ENCODE results near the gene LINGO1. TPM values are rescaled to one million over a fixed set of nuclear protein-coding genes. Genes with fewer than 3 reads are reported as not detected.

Gene LINGO1
- polyA plus RNA-seq, 1 of the 3 experiments (the other 2 are of a cell fraction): 0.56 TPM

DNA sequence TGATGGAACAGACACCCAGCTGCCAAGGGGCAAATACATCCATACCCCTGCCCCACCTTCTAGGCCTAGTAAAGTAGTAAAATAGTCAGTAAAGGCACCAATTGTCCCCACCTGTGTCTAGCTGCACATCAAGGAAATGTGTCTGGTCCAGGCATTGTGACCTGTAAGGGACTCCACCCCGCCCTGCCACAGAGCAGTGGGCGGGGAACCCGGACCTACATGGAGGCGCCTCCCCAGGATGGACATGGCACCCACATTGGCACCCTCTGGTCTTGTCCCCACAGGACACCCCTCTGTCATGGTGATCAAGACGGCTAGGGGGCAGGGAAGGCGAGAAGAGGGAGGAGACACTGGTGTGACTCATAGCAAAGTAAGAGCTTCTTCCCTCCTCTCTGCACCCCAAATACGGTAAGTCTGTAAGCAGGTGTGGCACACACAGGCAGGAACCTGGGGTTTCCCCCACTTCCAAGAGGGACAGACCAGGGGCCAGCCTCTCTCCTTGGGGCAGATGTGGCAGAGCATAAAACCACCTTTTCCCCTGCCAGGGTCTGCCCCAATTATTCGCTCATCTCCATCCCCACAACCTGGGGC lies 13.5 kb upstream of the LINGO1 start:
- no peak overlapping the region for H3K9ac ChIP-seq
- no peaks in the 10 kb centered on the region for H3F3A ChIP-seq (replicated peaks; ENCODE audit: insufficient read depth)
- H3K4me1 ChIP-seq (ENCODE audit: control insufficient read depth in 1 of 2, insufficient read depth in 2 of 2, low read depth in 1 of 2, low read length in 1 of 2): peaks cover 0 to 31% of the 10 kb centered on the region in 2 experiments; a peak in 1 of 4 replicates
- H3K4me2 ChIP-seq: no peak overlapping the region
- DNase-seq: no peak
- H3K9me3 ChIP-seq: no peaks in the 10 kb centered on the region
- CTCF ChIA-PET: interaction anchor here (1.0 to 9.7 kb wide), 5 partner anchors 11 to 229 kb away, joined by 3 to 117 read pairs (median 89); partner anchors contain the start of gene LINGO1
- no peaks in the 10 kb centered on the region for H4K20me1 ChIP-seq (ENCODE audit: insufficient read depth)
- no peaks in the 10 kb centered on the region for H3K9me2 ChIP-seq
- H3K27ac ChIP-seq (ENCODE audit: low read depth in 2 of 2, low read length in 1 of 2): no peak overlapping the region
- H3K79me2 ChIP-seq (ENCODE audit: insufficient read depth): no peaks in the 10 kb centered on the region
- no peak overlapping the region for H3K4me3 ChIP-seq (ENCODE audit: low read depth in 2 of 2, low read length in 1 of 2)
- H3K27me3 ChIP-seq (ENCODE audit: insufficient read depth): peaks cover 9% of the 10 kb centered on the region; the same call in 1 of the 2 replicates
- POLR2A ChIA-PET: interaction anchor here (0.9 kb wide), 1 partner anchor 11 kb away, joined by 4 read pairs; no protein-coding TSS in a partner anchor
- no peaks in the 10 kb centered on the region for H3K36me3 ChIP-seq (replicated peaks in 1 of 2; ENCODE audit: control insufficient read depth in 1 of 2, insufficient read depth in 2 of 2, low read length in 1 of 2)
- H2AFZ ChIP-seq (ENCODE audit: low read depth): no peak overlapping the region
- TF ChIP-seq ELF1 (IDR thresholded peaks at IDR 0.05) (no peak), EZH2phosphoT487 (IDR thresholded peaks at IDR 0.05; ENCODE audit: borderline replicate concordance, low read depth) (no peak), RXRA (IDR thresholded peaks at IDR 0.05; ENCODE audit: borderline replicate concordance, low read depth) (no peak), FOXJ3 (CRISPR knock-in tag; IDR thresholded peaks at IDR 0.05) (no peak), EP300 (IDR thresholded peaks at IDR 0.05; ENCODE audit: borderline replicate concordance in 1 of 2, low read depth in 1 of 2, low read length in 1 of 2) (no peak), RFX5 (IDR thresholded peaks at IDR 0.05; ENCODE audit: low read length) (no peak), NFIC (IDR thresholded peaks at IDR 0.05; ENCODE audit: borderline replicate concordance) (no peak), JUND (IDR thresholded peaks at IDR 0.05) (no peak), GABPA (IDR thresholded peaks at IDR 0.05; ENCODE audit: low read depth) (no peak)
- TF ChIP-seq, protein P1, sequence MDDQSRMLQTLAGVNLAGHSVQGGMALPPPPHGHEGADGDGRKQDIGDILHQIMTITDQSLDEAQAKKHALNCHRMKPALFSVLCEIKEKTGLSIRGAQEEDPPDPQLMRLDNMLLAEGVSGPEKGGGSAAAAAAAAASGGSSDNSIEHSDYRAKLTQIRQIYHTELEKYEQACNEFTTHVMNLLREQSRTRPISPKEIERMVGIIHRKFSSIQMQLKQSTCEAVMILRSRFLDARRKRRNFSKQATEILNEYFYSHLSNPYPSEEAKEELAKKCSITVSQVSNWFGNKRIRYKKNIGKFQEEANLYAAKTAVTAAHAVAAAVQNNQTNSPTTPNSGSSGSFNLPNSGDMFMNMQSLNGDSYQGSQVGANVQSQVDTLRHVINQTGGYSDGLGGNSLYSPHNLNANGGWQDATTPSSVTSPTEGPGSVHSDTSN (IDR thresholded peaks at IDR 0.05): no peak
- TF ChIP-seq, protein P2, sequence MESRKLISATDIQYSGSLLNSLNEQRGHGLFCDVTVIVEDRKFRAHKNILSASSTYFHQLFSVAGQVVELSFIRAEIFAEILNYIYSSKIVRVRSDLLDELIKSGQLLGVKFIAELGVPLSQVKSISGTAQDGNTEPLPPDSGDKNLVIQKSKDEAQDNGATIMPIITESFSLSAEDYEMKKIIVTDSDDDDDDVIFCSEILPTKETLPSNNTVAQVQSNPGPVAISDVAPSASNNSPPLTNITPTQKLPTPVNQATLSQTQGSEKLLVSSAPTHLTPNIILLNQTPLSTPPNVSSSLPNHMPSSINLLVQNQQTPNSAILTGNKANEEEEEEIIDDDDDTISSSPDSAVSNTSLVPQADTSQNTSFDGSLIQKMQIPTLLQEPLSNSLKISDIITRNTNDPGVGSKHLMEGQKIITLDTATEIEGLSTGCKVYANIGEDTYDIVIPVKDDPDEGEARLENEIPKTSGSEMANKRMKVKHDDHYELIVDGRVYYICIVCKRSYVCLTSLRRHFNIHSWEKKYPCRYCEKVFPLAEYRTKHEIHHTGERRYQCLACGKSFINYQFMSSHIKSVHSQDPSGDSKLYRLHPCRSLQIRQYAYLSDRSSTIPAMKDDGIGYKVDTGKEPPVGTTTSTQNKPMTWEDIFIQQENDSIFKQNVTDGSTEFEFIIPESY (IDR thresholded peaks at IDR 0.05; ENCODE audit: borderline replicate concordance, low read depth): no peak
- TF ChIP-seq, protein P3, sequence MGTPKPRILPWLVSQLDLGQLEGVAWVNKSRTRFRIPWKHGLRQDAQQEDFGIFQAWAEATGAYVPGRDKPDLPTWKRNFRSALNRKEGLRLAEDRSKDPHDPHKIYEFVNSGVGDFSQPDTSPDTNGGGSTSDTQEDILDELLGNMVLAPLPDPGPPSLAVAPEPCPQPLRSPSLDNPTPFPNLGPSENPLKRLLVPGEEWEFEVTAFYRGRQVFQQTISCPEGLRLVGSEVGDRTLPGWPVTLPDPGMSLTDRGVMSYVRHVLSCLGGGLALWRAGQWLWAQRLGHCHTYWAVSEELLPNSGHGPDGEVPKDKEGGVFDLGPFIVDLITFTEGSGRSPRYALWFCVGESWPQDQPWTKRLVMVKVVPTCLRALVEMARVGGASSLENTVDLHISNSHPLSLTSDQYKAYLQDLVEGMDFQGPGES (IDR thresholded peaks at IDR 0.05; ENCODE audit: low read depth, low read length): no peak
- TF ChIP-seq, protein P4, sequence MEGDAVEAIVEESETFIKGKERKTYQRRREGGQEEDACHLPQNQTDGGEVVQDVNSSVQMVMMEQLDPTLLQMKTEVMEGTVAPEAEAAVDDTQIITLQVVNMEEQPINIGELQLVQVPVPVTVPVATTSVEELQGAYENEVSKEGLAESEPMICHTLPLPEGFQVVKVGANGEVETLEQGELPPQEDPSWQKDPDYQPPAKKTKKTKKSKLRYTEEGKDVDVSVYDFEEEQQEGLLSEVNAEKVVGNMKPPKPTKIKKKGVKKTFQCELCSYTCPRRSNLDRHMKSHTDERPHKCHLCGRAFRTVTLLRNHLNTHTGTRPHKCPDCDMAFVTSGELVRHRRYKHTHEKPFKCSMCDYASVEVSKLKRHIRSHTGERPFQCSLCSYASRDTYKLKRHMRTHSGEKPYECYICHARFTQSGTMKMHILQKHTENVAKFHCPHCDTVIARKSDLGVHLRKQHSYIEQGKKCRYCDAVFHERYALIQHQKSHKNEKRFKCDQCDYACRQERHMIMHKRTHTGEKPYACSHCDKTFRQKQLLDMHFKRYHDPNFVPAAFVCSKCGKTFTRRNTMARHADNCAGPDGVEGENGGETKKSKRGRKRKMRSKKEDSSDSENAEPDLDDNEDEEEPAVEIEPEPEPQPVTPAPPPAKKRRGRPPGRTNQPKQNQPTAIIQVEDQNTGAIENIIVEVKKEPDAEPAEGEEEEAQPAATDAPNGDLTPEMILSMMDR (IDR thresholded peaks at IDR 0.05): no peak
- TF ChIP-seq, protein P5, sequence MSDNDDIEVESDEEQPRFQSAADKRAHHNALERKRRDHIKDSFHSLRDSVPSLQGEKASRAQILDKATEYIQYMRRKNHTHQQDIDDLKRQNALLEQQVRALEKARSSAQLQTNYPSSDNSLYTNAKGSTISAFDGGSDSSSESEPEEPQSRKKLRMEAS (IDR thresholded peaks at IDR 0.05; ENCODE audit: low read depth): no peak
- WGBS (ENCODE audit: low lambda C conversion rate): 53% methylated on average over 7 of the region's 8 CpGs

All from SK-N-SH (cell line).